AG08396 (cell line): ENCODE measurements around the gene GCFC2.

Experiments
- DNase-seq: peaks from one replicate; pipeline ENCODE4 v3.0.0; 2012; ENCODE audit warnings: low spot score, mixed read lengths

The GCFC2 gene

GRCh38 chr2:75622929-75623328, 87.8 kb downstream of the GCFC2 start:
- no peak for DNase-seq

- no peak for DNase-seq
Observed at GRCh38 chr2:75622500-75622899, 88.2 kb downstream of the GCFC2 start.

GRCh38 chr2:75621228-75621627, 89.5 kb downstream of the GCFC2 start:
- DNase-seq: no peak

GRCh38 chr2:75619956-75620740, 90.6 kb downstream of the GCFC2 start:
- no peak for DNase-seq

- DNase-seq: no peak
Observed at GRCh38 chr2:75616933-75617332, 93.8 kb downstream of the GCFC2 start.

GRCh38 chr2:75616406-75616805, 94.3 kb downstream of the GCFC2 start:
- no peak for DNase-seq

- DNase-seq: no peak
Observed at GRCh38 chr2:75614162-75614651, 96.5 kb downstream of the GCFC2 start.

- no peak for DNase-seq
Observed at GRCh38 chr2:75612862-75613243, 97.9 kb downstream of the GCFC2 start.
